ENCODE measurements around the gene ENTHD1.

ENTHD1 gene

DNA sequence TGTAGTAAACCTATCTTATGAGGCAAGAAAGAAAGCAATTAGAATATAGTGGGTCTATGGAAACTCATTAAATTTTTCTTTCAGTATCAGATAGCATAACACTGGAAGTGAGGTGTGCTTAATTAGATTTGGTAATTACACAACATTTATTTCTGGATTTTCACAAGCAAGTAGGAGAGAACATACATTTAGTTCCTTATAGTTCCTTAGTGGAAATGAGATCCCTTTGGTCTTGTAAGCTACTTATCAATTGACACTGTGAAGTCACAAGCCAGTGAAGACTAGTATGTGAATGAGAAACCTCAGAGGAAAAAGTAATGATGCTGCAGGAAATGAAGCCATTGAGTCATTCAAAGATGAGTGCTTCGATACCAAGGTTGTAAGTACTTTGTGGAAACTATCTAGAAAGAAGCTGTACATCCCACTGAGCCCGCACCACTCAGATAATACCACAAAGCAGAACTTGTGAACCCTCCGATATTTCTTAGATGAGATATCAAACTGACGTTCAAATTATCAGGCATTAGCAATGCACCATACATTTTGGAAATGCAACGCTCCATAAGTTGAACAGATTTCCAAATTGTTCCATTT, 53.5 kb downstream of the ENTHD1 start:
- DNase-seq = no peak

GRCh38 chr22:39839204-39839603, 54.4 kb downstream of the ENTHD1 start:
- DNase-seq = no peak

DNA sequence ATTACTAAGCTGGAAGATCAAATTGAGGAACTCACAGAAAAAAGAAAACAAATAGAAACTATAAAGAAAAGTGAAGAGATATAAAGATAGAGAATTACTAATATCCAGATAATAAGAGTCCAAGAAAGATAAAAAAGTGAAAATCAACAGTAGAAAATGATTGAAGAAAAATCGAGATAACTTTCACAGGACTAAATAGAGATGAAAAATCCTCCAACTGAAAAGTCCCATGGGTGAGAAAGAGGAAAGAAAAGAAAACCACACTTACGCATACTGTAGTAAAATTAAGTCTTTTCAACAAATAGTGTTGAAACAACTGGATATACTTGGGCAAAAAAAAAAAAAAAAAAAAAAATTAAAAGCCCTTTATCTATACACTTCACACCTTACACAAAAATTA, 60.0 kb downstream of the ENTHD1 start:
- DNase-seq = no peak

DNA sequence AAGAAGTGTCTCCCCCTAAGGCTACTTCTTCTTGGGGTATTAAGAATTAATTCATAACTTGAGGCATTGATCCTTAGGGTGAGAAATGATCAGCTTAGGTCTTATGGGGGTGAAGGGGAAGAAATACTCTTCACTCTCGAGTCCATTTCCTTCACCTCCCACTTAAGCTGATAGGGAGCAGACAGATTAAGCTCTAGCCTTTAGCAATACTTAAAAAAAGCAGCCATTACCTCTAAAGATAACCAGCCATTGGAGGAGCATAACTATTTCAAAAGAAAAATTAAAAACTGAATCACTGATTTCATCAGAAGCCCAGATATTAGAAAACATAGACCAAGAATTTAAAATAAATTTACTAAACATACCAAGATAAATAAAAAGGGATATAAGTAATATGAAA, 60.5 kb downstream of the ENTHD1 start:
- no peak for DNase-seq

DNA sequence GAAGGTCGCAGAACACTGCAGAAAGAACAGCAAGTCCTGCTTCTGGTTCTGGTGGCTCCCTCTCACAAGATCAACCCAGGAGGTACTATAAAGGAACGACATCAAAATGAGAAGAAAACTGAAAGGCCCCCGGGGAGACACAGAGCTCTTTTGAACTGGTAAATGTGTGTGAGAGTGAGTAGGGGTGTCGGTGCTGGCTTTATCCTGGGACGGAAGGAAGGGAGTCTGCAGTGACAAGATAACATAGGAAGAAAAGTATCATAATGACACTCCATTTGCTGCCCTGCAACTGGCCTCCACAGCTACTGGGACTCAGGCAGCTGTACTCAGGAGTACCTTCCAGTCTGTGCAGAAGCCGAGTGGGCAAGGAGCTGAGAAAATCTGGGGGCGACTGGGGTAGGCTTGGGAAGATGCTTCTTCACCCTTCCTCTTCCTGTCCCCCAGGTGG, 60.9 kb downstream of the ENTHD1 start:
- no peak for DNase-seq

- DNase-seq = no peak
Observed at GRCh38 chr22:39825661-39826102, 67.9 kb downstream of the ENTHD1 start.

DNA sequence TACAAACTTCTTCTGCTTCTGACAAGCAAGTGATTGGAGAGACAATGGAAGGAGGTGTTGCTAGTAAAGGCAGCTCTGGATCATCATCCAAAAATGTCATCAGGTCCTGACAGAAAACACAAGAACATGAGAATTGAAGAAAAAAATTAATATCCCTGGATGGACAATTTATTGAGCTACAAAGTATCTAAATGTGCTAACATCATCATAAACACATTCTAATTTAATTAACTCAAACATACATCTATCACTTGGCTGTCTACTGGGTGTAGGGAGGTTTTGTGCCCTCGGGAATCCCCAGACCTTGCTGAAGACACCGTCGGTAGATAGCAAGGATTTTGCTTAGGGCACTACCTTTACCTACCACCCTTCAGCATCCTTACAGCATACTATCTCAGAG, 72.6 kb downstream of the ENTHD1 start:
- DNase-seq = no peak

DNA sequence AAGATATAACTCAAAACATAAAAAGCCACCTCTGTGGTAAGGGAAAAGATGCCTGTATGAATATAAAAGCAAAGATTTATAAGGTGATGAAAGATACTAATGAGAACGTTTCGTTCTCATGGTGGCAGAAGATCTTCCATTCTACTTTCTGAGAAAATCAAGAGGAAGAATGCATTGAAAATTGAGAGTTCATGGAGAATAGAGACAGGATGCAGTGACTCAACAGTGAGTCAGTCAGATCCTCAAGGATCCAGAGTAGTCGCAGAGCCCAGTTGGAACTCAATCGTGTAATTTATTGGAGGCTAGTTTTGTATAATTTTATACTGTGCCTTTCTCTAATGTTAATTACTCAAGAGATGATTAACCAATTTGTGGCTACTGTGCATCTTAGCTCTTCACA, 73.3 kb downstream of the ENTHD1 start:
- no peak for DNase-seq

DNA sequence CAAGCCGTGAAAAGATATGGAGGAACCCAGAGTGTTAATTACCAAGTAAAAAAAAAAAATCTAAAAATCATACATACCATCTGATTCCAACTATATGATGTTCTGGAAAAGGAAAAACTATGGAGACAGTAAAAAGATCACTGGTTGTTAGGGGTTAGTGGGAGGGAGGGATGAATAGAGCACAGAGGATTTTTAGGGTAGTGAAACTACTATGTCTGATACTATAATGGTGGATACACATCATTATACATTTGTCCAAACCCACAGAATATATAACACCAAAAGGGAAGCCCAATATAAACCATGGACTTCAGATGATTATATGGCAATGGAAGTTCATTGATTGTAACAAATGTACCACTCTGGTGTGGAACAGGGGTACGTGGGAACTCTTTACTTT, 74.1 kb downstream of the ENTHD1 start:
- no peak for DNase-seq

DNA sequence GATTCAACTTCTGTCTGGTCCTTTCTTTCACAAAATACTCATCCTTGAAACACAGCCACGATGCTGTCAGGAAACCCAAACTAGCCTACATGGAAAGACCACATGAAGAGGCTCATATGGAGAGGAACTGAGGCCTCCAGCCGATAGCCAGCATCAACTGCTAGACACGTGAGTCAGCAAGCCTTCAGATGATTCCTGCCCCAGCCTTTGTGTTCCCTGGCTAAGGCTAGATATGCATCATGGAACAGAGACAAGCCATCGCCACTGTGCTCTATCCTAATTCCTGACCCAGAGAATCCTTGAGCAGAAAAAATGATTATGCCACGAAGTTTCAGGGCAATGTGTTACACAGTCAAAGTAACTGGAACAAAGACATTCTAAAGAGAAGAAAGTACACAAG, 75.5 kb downstream of the ENTHD1 start:
- no peak for DNase-seq

DNA sequence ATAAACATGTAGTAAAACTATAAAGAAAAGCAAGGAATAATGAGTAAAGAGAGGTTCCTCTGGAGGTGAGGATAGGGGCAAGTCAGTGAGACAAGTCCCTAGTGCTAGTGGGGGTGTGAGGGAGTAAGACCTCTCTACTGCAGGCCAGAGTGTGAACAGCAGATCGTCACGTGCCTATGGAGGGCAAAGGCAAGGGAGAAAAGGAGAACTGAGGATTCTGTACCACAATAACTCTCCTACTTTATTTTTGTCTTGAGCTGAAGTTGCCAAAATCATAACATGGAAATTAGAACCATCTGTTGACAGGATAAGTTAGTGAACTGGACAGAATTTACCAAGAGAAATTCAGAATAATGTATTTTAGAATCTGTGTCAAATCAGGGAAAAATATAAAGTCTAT, 77.6 kb downstream of the ENTHD1 start:
- DNase-seq = no peak

- no peak for DNase-seq
Observed at GRCh38 chr22:39814899-39815298, 78.7 kb downstream of the ENTHD1 start.

GRCh38 chr22:39809772-39810557, 83.6 kb downstream of the ENTHD1 start:
- DNase-seq = no peak

DNA sequence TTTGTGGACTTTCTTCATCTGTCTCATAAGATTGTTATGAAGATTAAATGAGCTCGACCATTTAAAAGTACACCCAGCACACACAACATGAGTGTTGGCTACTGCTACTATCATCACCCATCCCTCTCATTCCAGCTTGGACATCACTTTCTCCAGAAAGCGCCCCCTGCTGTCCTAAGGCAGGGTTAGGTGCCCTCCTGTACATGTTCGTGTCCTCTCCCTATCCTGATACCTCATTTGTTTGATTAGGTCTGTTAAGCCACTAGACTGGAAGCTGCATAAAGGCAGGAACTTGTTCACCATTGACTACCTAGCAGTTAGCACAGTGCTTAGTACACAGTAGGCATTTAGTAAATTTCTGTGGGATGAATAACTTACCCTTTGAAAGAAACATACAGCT, 85.5 kb downstream of the ENTHD1 start:
- DNase-seq = no peak

- no peak for DNase-seq
Observed at GRCh38 chr22:39806109-39806508, 87.5 kb downstream of the ENTHD1 start.

GRCh38 chr22:39805117-39805516, 88.4 kb downstream of the ENTHD1 start:
- no peak for DNase-seq

GRCh38 chr22:39802682-39803081, 90.9 kb downstream of the ENTHD1 start:
- no peak for DNase-seq

DNA sequence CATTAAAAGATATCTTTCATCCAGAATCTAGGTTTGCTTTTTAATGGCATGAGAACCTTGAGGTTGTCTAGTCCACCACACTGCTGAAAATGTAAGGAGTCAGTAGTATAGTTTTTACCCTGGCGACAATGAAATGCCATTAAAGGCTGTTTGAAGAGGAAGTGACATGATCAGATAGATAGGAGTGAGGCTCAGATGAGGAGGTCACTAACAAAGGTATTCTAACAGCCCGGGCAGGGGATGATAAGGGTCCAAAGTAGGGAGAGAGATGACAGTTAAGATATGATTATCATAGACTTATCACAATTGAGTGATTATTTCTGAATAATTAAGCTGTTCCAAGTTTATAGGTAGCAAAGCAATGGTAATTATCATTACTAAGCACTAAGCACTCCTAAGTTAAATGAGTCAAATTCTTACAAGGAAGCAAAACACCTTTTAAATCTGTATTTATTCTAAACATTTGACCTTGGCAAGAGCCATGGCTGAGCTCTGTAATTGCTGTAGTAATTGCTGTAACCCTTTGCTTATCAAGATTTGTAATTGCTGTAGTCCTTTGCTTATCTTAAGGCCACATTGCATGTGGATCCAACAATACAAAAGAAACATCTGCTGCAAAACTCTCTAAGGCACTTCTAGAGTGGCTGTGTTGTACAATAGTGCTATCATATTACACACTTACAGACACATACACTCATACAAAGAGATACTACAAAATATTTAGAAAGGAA, 92.6 kb downstream of the ENTHD1 start:
- no peak for DNase-seq

DNA sequence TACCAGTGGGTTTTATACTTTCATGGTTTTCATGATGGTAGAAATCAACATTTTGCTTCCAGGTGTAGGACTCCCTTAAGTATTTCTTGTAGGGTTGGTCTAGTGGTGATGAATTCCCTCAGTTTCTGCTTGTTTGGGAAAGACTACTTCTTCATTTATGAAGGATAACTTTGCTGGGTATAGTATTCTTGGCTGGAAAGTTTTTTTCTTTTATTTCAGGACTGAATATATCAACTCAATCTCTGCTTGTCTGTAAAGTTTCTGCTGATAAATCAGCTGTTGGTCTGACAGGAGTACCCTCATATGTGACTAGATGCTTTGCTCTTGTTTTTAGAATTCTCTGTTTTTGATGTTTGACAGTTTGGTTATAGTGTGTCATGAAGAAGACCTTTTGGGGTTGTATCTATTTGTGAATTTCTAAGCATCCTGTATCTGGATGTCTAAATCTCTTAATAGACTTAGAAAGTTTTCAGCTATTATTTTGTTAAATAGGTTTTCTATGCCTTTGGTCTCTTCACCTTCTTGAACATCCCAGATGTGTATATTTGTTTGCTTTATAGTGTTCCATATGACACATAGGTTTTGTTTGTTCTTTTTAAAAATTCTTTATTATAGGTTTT, 95.9 kb downstream of the ENTHD1 start:
- no peak for DNase-seq

- no peak for DNase-seq
Observed at GRCh38 chr22:39789788-39790187, 103.8 kb downstream of the ENTHD1 start.

- DNase-seq = no peak
Observed at GRCh38 chr22:39785232-39785631, 108.3 kb downstream of the ENTHD1 start.

DNA sequence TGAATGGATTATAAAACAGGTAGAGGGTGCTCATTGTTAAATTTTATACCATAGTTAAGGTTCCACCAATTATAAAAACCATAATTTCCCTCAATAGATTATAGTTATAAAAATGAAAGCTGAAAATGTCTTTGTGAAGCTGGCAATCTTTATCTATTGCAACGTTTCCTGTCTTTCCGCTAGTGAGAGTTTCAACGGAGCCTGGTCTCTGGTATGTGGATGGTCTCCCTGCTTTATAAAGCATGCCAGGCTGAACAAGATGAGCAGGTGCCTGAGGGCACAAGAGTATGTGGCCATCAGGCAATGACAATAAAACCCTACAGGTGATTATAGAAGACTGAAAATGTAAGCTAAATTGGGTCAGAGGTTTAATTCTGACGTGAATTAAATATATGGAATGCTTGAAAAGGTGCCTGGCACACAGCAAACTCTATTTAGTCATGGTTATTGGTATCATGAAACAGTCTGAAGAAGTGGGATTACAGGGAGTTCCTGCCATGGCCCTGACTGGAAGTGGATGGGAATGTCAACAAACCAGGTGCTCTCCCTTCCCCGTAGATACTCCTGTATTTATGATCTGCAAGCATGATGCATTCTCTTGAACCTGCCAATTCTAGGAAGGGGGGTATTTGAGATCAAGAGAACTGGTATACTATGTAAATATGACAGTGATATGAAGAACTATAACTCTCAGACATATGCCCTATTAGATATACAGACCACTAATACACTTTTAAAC, 115.7 kb downstream of the ENTHD1 start:
- no peak for DNase-seq

All from NCI-H1048 (cell line).